HepG2 (cell line): ENCODE data around the gene RGS19. TPM values are rescaled to one million over a fixed set of nuclear protein-coding genes. Genes with fewer than 3 reads are reported as not detected.

Experiments
- GATAD2A ChIP-seq: IDR thresholded peaks from 2 replicates; pipeline ENCODE4 v1.6.1; 2016
- HNRNPLL ChIP-seq: fragments of 200-400 bp; formaldehyde crosslinking; IDR thresholded peaks from 2 replicates; pipeline ENCODE4 v1.6.1; 2017; ENCODE audit warnings: mild to moderate bottlenecking, low read depth, low read length; ENCODE audit not compliant: poor library complexity, severe bottlenecking
- KDM2A ChIP-seq: sonication (generic); formaldehyde crosslinking; IDR thresholded peaks from 2 replicates; pipeline ENCODE4 v1.4.0; 2020; ENCODE audit warnings: low read depth, missing genetic modification reagents, borderline replicate concordance
- KLF16 ChIP-seq, 2 experiments: sonication (generic) in 1 of 2; formaldehyde crosslinking in 1 of 2; IDR thresholded peaks; 2 replicates each; pipeline versions ENCODE4 v1.6.1 to v1.8.0; 2016 to 2023; ENCODE audit warnings: missing genetic modification reagents in 2 of 2, missing compliant biosample characterization in 1 of 2
- TRIM24 ChIP-seq: sonication (generic); formaldehyde crosslinking; IDR thresholded peaks from 2 replicates; pipeline ENCODE4 v1.8.0; 2022; ENCODE audit warnings: mild to moderate bottlenecking, missing genetic modification reagents
- ZBTB3 ChIP-seq: sonication (generic); formaldehyde crosslinking; IDR thresholded peaks from 2 replicates; pipeline ENCODE4 v1.4.0; 2020; ENCODE audit warnings: low read depth, mild to moderate bottlenecking, moderate library complexity, missing genetic modification reagents, borderline replicate concordance
- ZNF205 ChIP-seq: IDR thresholded peaks from 2 replicates; pipeline ENCODE4 v1.6.1; 2018; ENCODE audit warnings: missing biosample characterization, missing genetic modification reagents
- ZSCAN31 ChIP-seq: sonication (generic); formaldehyde crosslinking; IDR thresholded peaks from 2 replicates; pipeline ENCODE4 v1.5.0; 2020; ENCODE audit warnings: low read depth, mild to moderate bottlenecking, missing genetic modification reagents
- polyA plus RNA-seq, 8 experiments: library from polyadenylated mRNA; depleted of rRNA in 3 of 8; stranded (reverse) in 7 of 8; unstranded in 1 of 8; fragments of >200 nt; fragmentation: Illumina TruSeq in 4 of 8; extraction: Trizol in 4 of 8; gene quantifications; 2 replicates each; pipeline versions ENCODE4 v1.2.1 to v1.2.3, GENCODE V29; 2011 to 2016; ENCODE audit warnings: low read depth in 4 of 8, missing spikeins in 1 of 8, mixed read lengths in 1 of 8; ENCODE audit not compliant: insufficient read depth in 1 of 8
- total RNA-seq, 5 experiments: library from RNA; depleted of rRNA; stranded (reverse); fragments of >200 nt; fragmentation: Illumina TruSeq; extraction: Trizol; gene quantifications; 2 replicates each; pipeline ENCODE4 v1.2.3, GENCODE V29; 2016; ENCODE audit warnings: low read depth in 1 of 5
- TF ChIP-seq, protein P1 (sequence below): sonication (generic); formaldehyde crosslinking; IDR thresholded peaks from 2 replicates; pipeline ENCODE4 v1.5.0; 2020; ENCODE audit warnings: mild to moderate bottlenecking, missing genetic modification reagents, borderline replicate concordance
- TF ChIP-seq, protein P2 (sequence below): IDR thresholded peaks from 2 replicates; pipeline ENCODE4 v1.6.1; 2016; ENCODE audit warnings: missing compliant biosample characterization, missing genetic modification reagents, borderline replicate concordance
- TF ChIP-seq, protein P3 (sequence below): sonication (generic); formaldehyde crosslinking; IDR thresholded peaks from 2 replicates; pipeline ENCODE4 v1.8.0; 2022; ENCODE audit warnings: mild to moderate bottlenecking, missing genetic modification reagents, borderline replicate concordance
- TF ChIP-seq, protein P4 (sequence below): sonication (generic); formaldehyde crosslinking; IDR thresholded peaks from 2 replicates; pipeline ENCODE4 v1.4.0; 2020; ENCODE audit warnings: missing genetic modification reagents, borderline replicate concordance
- TF ChIP-seq, protein P5 (sequence below): sonication (generic); formaldehyde crosslinking; IDR thresholded peaks from 2 replicates; pipeline ENCODE4 v1.4.0; 2020; ENCODE audit warnings: missing genetic modification reagents

The RGS19 gene
- total and polyA plus RNA-seq, 2 of the 13 experiments (the other 11 are each of a cell fraction or from before 2014, with no cell fraction given): 10.7 to 11.9 TPM

DNA sequence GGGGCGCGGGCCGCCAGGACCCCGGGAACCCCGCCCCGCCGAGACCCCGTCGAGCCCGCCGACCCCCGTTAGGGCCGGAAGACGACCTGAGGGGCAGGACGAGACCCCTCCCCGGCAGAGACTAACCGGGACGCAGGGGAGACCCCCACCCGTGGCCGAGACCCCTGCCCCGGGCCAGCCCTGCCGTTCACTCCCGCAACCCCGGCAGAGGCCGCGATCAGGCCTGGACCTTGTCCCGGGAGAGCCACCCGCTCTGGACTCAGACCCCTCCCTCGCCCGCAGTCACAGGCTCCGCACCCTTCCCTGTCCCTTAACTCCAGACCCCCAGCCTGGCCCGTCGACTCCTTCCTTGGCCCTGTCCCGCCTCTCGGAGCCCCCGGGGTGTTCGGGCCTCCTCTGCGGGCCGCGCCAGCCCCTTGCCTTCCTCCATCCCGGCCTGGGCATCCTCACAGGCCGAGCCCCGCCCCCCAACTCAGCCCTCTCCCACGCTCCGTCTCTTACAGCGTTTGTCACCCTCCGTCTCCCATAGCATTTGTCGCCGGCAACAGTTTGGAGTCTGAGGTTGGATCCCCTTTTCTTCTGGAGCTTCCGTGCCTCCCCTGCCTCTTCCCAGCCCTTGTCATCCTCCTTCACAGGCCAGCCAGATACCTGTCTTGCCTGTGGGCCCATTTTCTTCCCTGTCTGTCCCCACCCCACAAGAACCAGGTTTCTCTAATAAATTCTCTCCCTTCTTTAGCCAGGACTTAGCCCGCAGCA lies 15.8 kb downstream of the RGS19 start (continued):
- TF ChIP-seq, protein P1, sequence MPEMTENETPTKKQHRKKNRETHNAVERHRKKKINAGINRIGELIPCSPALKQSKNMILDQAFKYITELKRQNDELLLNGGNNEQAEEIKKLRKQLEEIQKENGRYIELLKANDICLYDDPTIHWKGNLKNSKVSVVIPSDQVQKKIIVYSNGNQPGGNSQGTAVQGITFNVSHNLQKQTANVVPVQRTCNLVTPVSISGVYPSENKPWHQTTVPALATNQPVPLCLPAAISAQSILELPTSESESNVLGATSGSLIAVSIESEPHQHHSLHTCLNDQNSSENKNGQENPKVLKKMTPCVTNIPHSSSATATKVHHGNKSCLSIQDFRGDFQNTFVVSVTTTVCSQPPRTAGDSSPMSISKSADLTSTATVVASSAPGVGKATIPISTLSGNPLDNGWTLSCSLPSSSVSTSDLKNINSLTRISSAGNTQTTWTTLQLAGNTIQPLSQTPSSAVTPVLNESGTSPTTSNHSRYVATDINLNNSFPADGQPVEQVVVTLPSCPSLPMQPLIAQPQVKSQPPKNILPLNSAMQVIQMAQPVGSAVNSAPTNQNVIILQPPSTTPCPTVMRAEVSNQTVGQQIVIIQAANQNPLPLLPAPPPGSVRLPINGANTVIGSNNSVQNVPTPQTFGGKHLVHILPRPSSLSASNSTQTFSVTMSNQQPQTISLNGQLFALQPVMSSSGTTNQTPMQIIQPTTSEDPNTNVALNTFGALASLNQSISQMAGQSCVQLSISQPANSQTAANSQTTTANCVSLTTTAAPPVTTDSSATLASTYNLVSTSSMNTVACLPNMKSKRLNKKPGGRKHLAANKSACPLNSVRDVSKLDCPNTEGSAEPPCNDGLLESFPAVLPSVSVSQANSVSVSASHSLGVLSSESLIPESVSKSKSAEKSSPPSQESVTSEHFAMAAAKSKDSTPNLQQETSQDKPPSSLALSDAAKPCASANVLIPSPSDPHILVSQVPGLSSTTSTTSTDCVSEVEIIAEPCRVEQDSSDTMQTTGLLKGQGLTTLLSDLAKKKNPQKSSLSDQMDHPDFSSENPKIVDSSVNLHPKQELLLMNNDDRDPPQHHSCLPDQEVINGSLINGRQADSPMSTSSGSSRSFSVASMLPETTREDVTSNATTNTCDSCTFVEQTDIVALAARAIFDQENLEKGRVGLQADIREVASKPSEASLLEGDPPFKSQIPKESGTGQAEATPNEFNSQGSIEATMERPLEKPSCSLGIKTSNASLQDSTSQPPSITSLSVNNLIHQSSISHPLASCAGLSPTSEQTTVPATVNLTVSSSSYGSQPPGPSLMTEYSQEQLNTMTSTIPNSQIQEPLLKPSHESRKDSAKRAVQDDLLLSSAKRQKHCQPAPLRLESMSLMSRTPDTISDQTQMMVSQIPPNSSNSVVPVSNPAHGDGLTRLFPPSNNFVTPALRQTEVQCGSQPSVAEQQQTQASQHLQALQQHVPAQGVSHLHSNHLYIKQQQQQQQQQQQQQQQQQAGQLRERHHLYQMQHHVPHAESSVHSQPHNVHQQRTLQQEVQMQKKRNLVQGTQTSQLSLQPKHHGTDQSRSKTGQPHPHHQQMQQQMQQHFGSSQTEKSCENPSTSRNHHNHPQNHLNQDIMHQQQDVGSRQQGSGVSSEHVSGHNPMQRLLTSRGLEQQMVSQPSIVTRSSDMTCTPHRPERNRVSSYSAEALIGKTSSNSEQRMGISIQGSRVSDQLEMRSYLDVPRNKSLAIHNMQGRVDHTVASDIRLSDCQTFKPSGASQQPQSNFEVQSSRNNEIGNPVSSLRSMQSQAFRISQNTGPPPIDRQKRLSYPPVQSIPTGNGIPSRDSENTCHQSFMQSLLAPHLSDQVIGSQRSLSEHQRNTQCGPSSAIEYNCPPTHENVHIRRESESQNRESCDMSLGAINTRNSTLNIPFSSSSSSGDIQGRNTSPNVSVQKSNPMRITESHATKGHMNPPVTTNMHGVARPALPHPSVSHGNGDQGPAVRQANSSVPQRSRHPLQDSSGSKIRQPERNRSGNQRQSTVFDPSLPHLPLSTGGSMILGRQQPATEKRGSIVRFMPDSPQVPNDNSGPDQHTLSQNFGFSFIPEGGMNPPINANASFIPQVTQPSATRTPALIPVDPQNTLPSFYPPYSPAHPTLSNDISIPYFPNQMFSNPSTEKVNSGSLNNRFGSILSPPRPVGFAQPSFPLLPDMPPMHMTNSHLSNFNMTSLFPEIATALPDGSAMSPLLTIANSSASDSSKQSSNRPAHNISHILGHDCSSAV: no peak
- TF ChIP-seq TRIM24 (CRISPR knock-in tag) (no peak), ZSCAN31 (CRISPR knock-in tag) (no peak), ZBTB3 (CRISPR knock-in tag) (no peak), HNRNPLL (no peak), KDM2A (peak; percentile 69; the same call in 1 of the 2 replicates), GATAD2A (CRISPR knock-in tag) (no peak; the same call in 1 of the 2 replicates), ZNF205 (CRISPR knock-in tag) (no peak), KLF16 (CRISPR knock-in tag; IDR thresholded peaks at IDR 0.05) (peak; percentile 18 to 71; a peak in 1 of 4 replicates)
- TF ChIP-seq, protein P2, sequence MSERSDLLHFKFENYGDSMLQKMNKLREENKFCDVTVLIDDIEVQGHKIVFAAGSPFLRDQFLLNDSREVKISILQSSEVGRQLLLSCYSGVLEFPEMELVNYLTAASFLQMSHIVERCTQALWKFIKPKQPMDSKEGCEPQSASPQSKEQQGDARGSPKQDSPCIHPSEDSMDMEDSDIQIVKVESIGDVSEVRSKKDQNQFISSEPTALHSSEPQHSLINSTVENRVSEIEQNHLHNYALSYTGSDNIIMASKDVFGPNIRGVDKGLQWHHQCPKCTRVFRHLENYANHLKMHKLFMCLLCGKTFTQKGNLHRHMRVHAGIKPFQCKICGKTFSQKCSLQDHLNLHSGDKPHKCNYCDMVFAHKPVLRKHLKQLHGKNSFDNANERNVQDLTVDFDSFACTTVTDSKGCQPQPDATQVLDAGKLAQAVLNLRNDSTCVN: 0 out of 2 replicates have a peak, but pooled peaks have one; percentile 68
- TF ChIP-seq, protein P3, sequence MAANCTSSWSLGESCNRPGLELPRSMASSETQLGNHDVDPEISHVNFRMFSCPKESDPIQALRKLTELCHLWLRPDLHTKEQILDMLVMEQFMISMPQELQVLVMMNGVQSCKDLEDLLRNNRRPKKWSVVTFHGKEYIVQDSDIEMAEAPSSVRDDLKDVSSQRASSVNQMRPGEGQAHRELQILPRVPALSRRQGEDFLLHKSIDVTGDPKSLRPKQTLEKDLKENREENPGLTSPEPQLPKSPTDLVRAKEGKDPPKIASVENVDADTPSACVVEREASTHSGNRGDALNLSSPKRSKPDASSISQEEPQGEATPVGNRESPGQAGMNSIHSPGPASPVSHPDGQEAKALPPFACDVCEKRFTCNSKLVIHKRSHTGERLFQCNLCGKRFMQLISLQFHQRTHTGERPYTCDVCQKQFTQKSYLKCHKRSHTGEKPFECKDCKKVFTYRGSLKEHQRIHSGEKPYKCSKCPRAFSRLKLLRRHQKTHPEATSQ: no peak
- TF ChIP-seq, protein P4, sequence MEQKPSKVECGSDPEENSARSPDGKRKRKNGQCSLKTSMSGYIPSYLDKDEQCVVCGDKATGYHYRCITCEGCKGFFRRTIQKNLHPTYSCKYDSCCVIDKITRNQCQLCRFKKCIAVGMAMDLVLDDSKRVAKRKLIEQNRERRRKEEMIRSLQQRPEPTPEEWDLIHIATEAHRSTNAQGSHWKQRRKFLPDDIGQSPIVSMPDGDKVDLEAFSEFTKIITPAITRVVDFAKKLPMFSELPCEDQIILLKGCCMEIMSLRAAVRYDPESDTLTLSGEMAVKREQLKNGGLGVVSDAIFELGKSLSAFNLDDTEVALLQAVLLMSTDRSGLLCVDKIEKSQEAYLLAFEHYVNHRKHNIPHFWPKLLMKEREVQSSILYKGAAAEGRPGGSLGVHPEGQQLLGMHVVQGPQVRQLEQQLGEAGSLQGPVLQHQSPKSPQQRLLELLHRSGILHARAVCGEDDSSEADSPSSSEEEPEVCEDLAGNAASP: 0 out of 2 replicates have a peak, but pooled peaks have one; percentile 7
- TF ChIP-seq, protein P5, sequence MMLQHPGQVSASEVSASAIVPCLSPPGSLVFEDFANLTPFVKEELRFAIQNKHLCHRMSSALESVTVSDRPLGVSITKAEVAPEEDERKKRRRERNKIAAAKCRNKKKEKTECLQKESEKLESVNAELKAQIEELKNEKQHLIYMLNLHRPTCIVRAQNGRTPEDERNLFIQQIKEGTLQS (CRISPR knock-in tag): no peak; the same call in 1 of the 2 replicates
